ENCODE measurements around the gene ATP13A1.

The ATP13A1 gene

DNA sequence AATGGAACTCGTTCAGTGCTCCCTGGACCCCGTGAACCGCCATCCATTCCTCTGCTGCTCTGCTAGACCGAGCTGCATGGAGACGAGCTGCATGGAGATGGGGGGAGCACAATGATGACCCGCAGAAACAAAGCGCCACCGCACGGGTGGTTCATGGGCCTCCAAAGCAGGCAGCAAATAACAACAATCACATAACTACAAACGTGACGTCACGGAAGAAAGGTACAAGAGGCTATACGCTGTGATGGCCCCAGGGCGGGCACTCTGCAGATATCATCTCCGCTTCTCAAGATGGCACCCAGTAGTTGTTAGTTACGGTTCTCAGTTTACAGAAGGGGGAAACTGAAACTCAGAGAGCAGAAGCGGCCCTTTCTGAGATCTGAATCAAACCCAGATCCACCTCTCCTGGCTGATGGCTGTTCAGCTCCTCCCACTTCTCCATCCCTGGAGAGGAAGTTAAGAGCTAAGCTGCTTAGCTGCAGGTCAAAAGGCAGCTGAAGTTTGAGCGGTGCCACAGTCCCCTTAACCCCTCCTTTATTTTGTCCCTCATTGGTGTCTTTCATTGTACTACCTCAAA lies 1.7 kb downstream of the ATP13A1 start:
- no peak overlapping the region for H3K4me3 ChIP-seq (ENCODE audit: low read depth, low read length)
- TF ChIP-seq CTCF (IDR thresholded peaks at IDR 0.05; ENCODE audit: low read depth, low read length), result no peak

DNA sequence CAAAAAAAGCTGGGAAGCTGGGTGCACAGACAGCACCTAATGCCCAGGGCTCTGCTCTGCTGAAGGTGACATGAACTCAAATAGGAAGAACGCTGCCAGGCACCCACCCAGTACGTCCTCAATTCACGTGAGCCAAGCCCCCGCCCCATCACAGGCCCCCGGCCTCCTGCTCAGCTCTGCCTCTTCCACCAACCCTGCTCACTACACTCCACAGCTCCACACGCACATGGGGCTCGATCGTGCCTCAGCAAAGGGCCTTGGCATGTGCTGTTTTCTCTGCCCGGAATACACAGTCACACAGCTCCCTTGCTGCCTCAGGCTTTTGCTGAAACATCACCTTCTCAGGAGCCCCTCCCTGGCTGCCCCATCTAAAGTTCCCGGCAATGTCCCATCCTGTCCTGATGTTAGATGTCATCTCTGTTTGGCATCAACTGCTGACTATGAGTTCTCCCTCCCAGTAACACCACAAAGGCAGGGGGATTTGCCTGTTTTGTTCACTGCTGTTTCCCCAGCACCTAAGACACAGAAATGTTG lies 2.3 kb downstream of the ATP13A1 start:
- H3K4me3 ChIP-seq (ENCODE audit: low read depth, low read length), result no peak overlapping the region
- no peak for TF ChIP-seq CTCF (IDR thresholded peaks at IDR 0.05; ENCODE audit: low read depth, low read length)

GRCh38 chr19:19659646-19660245 lies 3.7 kb downstream of the ATP13A1 start:
- TF ChIP-seq CTCF (IDR thresholded peaks at IDR 0.05; ENCODE audit: low read depth, low read length), result no peak
- H3K4me3 ChIP-seq (ENCODE audit: low read depth, low read length), result no peak overlapping the region

- H3K4me3 ChIP-seq (ENCODE audit: low read depth, low read length), result no peak overlapping the region
- TF ChIP-seq CTCF (IDR thresholded peaks at IDR 0.05; ENCODE audit: low read depth, low read length), result no peak
These were observed 6.1 kb downstream of the ATP13A1 start for GRCh38 chr19:19657397-19657783.

- TF ChIP-seq CTCF (IDR thresholded peaks at IDR 0.05; ENCODE audit: low read depth, low read length), result no peak
- no peak overlapping the region for H3K4me3 ChIP-seq (ENCODE audit: low read depth, low read length)
These were observed 6.8 kb downstream of the ATP13A1 start for GRCh38 chr19:19656451-19657396.

DNA sequence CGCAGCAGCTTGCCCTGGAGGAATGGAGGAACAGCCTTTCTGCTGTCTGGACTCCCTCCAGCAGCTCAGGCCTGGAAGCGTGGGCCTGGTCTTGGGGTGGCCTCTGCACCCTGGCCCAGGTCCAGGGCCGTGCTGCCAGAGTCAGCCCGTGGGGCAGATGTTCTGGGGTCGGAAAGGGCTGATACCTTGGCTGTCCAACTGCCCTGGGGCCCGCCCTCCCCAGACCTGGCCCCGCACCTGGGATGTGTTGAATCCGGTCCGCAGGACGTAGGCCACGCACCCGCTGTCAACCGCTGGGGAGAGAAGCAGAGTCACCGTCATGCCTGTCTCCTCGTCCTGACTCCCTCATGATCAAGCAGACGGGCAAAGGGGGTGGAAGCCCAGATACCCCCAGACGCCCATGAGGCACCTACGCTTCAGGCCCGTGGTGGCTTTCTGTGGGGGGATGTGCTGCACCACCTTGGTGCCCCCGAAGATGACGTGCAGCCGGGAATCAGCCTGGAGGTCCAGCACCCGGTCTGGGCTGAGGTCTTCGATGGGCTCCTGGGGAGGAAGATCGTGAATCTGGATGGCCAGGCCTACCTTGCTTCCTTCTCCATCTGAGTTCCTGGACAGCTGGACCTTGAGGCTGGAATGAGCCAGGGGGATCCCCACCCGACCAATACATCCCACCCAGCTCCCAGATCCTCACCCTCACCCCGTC lies 7.7 kb downstream of the ATP13A1 start:
- no peak for TF ChIP-seq CTCF (IDR thresholded peaks at IDR 0.05; ENCODE audit: low read depth, low read length)
- H3K4me3 ChIP-seq (ENCODE audit: low read depth, low read length), result no peak overlapping the region

All from WI38 (cell line).